Measurements from ENCODE around the gene TOMM5.
"Not testable (repeated sequence)": the region's sequence is repeated elsewhere in the genome, so short reads cannot be mapped to it uniquely, and the experiment has no call there.

The TOMM5 gene

GRCh38 chr9:37609735-37610397 lies 17.5 kb upstream of the TOMM5 start:
- DNase-seq: no peak

GRCh38 chr9:37608250-37608649 lies 15.9 kb upstream of the TOMM5 start:
- DNase-seq: no peak

DNA sequence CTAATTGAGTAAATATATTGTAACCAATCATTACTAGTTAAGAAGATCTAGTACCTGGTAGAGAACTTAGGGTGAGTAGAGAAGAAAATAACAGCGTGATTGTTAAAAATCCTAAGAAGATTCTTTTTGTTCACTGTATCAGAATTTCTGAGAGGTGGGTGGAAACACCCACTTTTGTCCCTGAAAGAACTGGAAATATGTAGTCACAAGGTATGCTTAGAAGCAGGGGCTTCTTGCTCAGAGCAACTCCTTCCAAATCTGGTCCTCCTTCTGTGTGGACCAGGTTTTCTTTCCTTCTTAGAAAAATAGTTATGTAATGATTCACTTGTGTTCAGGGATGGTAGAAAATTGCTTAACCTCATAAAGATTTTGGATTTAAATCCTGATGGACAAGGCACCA lies 11.9 kb upstream of the TOMM5 start:
- DNase-seq: no peak

DNA sequence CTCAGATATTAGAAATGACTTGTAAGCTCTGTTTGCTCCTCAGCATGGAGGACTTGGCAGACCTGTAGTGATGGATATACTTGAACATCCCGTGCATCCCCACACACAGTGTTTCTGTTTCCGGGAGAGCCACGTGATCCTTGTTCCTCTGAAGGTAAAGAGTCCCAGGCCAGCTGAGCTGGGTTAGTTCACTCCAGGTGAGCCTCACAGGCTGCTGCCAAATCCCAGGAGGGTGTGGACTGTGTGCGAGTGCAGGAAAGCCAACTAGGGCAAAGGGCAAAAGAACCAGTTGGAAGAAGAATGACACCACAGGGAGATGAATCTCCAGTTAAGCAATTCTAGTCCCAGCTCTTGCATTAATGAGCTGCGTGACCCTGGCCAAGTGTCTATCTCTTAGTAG lies 10.4 kb upstream of the TOMM5 start:
- peak; percentile 17 for DNase-seq

DNA sequence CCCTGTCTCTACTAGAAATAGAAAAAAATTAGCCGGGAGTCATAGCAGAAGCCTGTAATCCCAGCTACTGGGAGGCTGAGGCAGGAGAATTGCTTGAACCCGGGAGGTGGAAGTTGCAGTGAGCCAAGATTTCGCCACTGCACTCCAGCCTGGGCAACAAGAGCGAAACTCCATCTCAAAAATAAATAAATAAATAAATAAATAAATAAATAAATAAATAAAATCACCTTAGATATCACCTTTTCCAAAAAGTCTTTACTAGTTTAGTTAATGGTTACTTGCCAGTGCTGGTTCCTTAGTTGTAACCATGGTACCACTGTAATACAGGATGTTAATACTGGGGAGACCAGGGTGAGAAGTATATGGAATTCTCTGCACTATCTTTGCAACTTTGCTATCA lies 9.7 kb upstream of the TOMM5 start:
- DNase-seq: not testable (repeated sequence)

DNA sequence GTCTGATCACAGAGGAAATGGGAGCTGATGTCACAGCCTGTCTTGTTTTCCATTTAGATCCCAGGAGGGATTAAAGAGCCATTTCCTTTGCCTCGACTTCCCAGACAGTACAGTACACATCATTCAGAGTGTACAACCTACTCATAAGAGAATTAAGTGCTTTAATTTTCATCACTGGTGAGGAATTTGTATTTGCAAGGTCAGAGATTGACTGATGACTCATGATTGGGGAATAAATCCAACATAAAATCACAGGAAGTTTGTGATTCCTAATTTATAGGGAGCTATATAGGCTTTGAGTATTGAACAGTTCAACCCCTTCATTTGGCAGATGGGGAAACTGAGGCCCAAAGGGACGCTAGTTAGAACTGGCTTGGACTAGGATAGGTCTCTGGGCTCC lies 4.1 kb upstream of the TOMM5 start:
- DNase-seq: no peak

- no peak for DNase-seq
Observed at GRCh38 chr9:37593883-37594448, 1.6 kb upstream of the TOMM5 start.

DNA sequence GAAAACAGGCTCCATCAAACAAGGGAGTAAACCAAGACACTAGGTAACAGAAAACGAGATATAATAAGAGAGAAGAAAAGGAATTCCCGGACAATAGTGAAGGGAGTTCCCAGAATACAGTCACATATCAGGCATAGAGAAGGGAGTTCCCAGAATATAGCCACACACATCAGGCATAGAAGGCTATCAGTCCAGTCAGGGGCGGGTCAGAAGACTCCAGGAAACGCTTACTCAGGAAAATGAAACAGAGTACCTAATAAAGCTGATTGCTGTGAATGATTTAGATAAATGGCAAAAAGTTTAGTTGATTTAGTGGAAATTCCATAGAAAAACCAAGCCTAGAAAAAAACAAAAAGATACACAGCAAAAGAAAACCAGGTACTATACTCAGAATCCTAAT lies 4.9 kb downstream of the TOMM5 start:
- no peak for DNase-seq

DNA sequence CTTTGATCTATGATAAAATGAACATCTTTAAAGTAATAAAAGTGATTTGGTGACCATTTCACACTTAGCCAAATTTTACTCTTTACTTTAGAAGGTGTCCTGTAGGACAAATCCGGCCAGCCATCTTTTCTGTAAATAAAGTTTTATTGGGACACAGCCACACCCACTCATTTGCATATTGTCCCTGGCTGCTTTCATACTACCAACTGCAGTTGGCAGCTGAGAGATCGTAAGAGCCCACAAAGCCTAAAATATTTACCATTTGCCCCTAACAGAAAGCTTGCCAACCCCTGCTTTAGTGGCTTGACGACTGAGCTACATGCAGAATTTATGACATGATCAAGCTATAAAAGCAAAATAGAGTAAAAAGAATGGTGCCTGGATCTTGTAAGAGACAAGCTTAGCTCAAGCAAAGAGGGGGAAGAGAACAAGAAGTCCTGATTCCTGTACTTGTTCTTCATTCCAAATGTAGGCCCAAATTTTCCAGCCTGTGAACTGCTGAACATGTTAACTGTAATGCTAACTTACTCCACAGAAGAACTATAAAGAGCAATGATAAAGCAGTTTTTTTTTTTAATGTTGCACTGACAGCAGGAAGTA lies 8.8 kb downstream of the TOMM5 start:
- DNase-seq: no peak

DNA sequence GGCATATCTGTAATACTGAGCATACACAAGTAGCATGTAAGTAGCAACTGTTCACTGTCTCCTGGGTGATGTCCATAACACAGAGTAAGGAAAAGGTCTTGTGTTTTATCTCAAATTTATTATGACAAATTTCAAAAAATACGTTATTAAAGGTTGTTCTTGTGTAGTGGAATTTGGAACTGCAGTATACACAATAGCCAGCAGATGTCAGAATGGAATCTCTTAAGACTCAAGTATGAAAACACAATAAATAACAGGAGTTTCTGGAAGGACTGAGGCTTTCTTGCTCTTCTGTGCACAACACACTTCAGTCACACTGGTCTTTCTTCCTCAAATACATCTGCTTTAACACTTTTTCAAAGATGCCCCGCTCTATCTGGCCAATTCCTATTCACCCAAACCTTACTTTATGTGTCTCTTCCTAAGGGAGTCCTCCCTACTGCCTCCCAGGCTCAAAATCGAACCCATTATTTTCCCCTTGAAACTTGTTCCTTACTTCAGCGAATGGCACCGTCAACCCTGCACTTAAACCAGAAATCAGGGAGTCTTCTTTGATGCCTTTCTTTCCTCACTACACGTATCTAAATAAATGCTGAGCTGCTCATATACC lies 9.7 kb downstream of the TOMM5 start:
- no peak for DNase-seq

- peak; percentile 12 for DNase-seq
Observed at GRCh38 chr9:37575921-37576721, 16.3 kb downstream of the TOMM5 start, which contains the start of gene FBXO10. Gene FBXO10, minus strand, starts transcription at chr9:37576380. Its CDS starts 34,612 bp downstream, at chr9:37541768.

DNA sequence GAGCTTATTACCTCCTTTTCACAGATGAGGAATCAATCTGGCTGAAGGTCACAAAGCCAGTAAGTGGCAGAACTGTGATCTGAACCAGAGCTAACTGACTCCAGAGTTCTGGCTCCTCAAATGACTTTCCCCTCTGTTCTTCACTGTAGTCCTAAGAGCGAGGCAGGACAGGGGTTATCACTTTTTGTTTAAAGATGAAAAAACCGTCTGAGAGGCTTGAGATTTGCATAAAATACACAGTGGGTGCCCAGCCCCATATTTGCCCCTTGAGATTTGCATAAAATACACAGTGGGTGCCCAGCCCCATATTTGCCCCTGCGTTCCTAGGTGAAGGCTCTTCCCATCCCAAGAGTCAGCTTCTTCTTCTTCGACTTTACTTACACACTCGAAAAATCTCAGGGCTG lies 16.9 kb downstream of the TOMM5 start:
- DNase-seq: no peak

DNA sequence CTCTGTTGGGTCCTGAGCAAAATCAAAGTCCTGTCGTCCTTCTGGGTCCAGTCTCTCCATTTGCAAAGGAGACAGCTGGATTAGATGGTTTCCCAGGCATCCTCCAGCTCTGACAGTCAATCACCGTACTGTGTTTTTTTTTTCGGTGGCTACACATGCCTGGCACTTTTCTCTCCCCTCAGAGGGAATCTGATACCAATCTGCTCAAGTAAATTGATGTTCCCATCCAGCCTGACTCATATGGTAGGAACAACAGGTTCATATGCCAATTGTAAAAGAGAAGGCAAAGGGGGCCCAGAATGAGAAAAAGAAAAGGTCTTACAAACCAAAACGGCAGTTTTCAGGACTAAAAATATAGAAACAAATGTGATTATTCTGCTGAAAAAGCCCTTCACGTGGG lies 17.4 kb downstream of the TOMM5 start:
- DNase-seq: no peak

GRCh38 chr9:37574241-37574721 lies 18.1 kb downstream of the TOMM5 start:
- DNase-seq: no peak

DNA sequence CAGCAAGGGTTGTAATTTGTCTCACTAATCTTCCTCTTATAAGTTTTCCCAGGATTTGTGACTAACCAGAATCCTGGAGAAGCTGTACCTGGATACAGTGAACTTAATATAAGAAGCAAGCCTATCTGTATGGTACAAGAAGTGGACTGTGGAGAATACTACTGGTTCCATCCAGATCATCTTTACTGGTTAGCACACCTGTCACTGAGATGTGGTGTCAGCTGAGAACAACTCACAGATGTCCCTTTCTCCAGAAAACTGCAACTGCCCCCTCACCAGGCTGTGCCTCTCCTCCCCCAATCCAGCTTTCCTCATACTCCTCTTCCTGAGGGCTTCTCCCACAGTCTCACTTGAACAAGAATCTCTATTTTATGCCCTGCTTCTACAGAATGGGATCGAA lies 21.1 kb downstream of the TOMM5 start:
- DNase-seq: no peak

DNA sequence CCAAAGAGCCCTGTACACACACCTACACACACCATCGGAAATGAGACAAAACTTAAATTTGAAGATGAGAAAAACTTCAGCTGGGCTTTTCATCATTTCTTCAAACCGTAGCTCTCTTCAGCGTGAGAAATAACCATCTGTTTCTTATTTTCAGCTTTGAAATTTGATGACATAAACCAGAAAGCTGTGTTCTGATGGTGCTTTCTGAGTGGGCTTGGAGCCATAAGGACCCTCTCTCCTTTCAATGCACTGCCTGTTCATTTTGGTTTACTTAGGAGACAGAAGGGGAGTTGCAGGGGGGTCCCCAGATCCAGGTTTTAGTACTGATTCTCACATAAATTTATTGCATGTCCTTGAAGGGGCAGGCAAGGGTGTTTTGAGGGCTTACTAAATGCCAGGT lies 25.7 kb downstream of the TOMM5 start:
- DNase-seq: no peak

- DNase-seq: no peak
Observed at GRCh38 chr9:37565661-37566618, 26.5 kb downstream of the TOMM5 start.

- no peak for DNase-seq
Observed at GRCh38 chr9:37564916-37565315, 27.5 kb downstream of the TOMM5 start.

DNA sequence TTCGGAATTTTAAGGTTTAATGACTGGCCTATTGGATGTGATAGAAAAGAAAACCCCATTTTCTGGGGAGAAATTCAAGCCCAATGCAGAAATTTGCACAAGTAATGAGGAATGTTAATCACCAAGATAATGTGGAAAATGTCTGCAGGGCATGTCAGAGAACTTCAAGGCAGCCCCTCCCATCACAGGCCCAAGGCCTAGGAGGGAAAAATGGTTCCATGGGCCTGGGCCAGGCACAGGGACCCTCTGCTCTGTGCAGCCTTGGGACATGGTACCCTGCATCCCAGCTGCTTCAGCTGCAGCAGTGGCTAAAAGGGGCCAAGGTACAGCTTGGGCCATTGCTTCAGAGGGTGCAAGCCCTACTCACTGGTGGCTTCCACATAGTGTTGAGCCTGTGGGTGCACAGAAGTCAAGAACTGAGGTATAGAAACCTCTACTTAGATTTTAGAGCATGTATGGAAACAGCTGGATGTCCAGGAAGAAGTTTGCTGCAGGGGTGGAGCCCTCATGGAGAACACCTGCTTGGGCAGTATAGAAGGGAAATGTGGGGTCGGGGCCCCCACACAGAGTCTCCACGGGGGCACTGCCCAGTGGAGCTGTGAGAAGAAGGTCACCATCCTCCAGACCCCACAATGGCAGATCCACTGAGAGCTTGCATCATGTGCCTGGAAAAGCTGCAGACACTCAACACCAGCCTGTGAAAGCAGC lies 28.4 kb downstream of the TOMM5 start:
- DNase-seq: no peak

- DNase-seq: no peak
Observed at GRCh38 chr9:37562826-37563225, 29.6 kb downstream of the TOMM5 start.

DNA sequence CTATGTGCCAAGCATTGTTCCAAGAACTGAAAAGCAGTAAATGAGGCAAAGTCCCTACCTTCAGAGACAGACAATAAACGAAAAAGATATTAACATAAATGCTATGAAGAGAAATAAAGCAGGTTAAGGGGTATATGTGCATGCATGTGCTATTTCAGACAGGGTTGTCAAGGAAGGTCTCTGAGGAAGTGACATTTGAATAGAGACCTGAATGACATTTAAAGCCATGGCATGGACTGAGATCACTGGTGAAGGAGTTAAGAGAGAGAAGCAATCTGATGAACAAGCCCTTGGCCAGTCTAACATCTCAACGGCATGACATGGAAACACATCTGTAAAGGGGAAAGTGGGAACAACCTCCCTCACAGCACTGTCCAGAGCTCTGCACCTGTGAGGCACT lies 30.7 kb downstream of the TOMM5 start:
- DNase-seq: no peak
